Hematopoietic multipotent progenitor cell treated with erythropoietin and hydrocortisone succinate and interleukin-3 and kit ligand, for 4 days (in vitro differentiated cells): ENCODE measurements around the gene FYN.
"Not testable (repeated sequence)": the region's sequence is repeated elsewhere in the genome, so short reads cannot be mapped to it uniquely, and the experiment has no call there.

Source experiments
- DNase-seq: peaks from one replicate; pipeline ENCODE4 v3.0.0-alpha.2; 2015

Gene FYN

DNA sequence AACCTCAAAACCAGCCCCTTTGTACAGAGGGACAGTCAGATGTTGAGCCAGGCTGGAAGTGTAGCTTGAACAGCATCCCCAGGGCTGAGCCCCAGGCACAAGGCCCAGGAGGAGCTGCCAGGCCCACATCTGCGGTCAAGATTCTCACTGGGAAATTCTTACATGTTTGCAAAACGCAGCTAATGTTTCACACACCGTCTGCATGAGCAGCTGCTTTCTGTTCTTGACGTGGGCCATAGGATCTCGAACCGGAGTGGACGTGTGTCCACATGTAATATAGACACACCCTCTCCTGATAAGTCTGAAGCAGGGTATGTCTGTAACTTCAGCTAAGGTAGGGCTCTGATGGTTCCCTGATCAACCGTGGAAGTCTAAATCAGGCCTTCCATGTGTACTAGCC is 226.3 kb downstream of the FYN start:
- no peak for DNase-seq

DNA sequence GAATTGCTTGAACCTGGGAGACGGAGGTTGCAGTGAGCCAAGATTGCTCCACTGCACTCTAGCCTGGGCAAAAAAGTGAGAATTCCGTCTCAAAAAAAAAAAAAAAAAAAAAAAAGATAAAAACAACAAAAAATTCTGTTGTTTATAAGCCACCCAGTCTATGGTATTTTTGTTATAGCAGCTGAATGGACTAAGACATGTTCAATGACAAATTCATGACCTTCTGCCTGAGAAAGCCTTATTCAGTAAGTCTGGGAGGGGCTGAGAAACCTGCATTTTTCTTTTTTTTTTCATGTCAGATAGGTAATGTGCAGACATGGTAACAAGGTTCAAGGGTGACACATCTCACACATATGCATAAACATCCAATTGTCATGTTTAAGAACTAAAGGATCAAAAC is 227.2 kb downstream of the FYN start:
- DNase-seq = no peak

DNA sequence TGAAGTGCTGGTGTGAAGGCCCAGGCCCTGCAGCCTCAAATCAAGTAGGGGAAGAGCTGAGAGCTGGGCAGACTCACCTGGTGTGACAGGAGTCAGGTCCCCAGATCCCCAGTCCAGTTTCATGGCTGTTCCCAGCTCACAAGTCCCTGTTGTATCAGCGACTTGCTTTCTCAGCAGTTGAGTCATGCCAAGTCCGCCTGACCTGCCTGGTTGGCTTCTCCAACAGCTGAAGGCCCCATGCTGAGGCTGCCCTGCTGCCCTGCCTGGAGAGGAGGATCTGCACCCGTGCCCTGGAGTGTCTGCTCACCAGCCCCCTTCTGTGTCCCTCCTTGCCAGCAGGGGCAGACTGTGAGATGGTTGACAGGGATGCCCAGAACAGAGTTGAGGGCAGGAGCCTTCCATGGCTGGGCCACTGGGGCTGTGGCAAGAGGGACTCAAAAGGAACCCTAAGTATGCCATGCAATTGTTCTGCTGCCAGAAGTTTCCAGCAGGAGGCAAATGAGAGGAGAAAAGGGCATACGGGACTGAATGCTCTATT is 228.3 kb downstream of the FYN start:
- no peak for DNase-seq

DNA sequence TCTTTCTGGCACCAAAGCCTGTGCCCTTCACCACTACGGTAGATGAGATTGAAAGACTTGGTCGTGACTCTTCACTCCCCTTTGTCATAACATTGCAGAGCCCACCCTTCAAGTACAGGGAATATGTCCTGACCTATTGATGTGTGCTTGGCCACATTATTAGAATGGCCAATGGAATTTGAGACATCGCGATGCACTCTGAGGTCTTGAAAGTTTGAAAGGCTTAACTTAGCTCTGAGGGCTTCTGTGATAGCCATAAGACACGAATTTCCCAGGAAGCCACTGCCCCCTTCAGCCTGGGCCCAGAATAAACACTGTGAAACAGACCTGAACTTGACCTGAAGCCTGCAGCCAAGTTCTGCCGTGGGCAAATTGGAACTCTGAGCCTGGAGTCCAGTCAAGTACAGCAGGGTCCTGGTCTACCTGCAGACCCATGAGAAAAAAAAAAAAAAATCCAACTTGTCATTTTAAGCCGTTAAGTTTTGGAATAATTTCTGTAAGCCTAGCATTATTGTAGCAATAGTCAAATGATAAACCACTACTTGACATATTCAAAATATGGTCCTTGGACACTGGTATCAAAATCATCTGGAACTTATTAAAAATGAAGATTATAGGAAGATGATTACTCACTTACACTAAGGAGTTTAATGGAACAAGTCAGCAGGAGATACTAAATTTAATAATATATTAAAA is 230.6 kb downstream of the FYN start:
- DNase-seq = peak; percentile 83

DNA sequence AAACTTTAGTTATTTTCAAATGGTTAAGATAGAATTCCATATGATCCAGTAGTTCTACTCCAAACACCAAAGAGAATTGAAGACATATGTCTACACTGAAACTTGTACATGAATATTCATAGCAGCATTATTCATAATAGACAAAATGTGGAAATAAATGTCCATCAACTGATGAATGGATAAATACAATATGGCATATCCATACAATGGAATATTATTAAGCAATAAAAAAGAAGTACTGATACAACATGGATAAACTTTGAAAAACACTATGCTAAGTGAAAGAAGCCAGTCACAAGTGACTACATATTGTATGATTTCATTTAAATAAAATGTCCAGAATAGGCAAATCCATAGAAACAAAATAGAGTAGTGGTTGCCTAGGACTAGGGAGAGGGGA is 234.0 kb downstream of the FYN start:
- DNase-seq = no peak

DNA sequence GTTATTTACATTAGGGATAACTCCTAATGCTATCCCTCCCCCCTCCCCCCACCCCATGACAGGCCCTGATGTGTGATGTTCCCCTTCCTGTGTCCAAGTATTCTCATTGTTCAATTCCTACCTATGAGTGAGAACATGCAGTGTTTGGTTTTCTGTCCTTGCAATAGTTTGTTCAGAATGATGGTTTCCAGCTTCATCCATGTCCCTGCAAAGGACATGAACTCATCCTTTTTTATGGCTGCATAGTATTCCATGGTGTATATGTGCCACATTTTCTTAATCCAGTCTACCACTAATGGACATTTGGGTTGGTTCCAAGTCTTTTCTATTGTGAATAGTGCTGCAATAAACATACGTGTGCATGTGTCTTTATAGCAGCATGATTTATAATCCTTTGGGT is 238.3 kb downstream of the FYN start:
- DNase-seq = not testable (repeated sequence)

DNA sequence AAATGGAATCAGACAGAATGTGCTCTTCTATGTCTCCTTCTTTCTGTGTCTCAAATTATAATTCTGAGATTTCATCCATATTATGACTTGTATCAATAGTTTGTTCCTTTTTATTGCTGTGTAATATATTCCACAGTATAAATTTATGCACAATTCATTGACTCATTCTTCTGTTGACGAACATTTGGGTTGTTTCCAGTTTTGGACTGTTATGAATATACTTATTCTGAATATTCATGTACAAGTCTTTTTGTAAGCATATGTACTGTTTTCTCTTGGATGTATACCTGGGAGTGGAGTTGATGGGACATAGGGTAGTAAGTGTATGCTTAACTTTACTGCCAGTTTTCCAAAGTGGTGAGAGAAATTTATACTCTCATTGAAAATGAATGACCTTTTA is 239.4 kb downstream of the FYN start:
- no peak for DNase-seq

DNA sequence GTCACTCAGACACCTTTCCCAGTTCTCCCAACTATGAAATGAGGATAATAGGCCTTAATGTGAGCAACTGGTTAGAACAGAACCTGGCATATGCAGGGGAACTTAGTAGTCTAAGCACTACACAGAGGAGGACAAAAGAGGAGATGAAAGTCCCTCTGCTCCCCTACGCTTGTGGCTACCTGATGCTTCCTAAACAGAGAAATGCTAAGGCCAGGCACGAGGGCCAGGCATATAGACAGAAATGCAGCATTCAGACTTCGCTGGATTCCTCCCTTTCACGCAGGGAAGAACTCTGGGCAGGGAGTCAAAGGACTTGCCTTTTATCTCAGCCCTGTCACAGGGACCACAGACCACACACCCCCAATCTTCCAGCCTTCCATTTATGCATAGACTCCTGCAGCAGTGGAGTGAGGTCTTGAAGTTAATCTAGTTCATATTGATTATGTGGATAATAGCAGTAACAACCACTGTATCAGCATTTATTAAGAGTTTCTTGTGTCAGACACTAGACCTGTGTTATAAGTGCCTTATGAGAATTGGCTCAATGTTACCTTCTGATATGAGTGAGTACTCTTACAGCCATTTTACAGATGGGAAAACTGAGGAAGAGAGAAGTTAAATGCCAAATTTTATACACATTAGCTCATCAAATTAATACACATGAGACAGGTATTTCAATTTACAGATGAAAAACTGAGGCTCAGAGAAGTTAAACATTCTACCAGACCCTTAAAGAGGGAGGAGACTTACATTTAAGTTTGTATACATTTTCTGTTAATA is 240.6 kb downstream of the FYN start:
- DNase-seq = no peak

DNA sequence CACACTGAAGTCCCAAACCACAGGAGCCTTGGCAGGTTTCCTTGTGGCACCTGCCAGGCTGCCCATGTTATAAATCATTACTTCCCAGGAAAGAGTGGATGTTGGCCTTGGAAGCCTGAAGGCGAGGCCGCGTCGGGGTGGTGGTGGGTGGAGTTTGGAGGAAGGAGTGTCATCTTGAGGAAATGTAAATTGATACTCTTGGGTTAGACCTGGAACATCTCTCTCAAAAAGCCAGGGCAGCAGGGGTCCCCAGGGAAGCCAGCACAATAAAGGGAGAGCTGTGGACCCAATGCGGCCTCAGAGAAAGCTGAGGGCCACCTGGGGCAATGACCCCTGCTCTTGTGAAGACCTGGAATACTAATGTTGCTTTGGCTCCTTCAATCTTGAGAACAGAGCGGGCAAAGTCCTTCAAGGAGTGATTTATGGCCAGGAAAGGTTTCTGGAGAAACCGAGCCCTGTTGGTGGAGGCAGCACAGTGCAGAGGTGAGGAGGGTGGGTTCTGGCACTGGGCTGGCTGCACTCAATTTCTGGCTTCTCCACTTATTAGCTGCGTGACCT is 241.3 kb downstream of the FYN start:
- no peak for DNase-seq

DNA sequence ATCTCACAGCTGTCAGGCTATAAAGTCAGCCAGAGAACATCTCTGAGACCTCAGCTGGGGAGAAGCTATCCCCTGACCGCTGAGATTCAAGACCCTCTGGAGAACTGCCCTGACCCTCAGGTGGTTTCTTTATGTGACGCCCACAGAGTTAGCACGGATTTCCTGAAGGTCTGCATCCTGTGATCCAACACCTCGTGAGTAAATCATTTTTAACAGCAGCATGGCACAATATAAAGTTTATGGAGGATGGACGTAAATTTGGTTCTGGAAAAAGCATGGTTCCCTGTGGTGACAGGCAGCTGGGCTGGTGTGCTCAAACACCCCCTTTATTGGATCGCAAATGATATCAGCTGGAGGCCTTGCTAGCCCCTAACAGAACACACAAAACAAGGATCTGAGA is 242.2 kb downstream of the FYN start:
- no peak for DNase-seq

DNA sequence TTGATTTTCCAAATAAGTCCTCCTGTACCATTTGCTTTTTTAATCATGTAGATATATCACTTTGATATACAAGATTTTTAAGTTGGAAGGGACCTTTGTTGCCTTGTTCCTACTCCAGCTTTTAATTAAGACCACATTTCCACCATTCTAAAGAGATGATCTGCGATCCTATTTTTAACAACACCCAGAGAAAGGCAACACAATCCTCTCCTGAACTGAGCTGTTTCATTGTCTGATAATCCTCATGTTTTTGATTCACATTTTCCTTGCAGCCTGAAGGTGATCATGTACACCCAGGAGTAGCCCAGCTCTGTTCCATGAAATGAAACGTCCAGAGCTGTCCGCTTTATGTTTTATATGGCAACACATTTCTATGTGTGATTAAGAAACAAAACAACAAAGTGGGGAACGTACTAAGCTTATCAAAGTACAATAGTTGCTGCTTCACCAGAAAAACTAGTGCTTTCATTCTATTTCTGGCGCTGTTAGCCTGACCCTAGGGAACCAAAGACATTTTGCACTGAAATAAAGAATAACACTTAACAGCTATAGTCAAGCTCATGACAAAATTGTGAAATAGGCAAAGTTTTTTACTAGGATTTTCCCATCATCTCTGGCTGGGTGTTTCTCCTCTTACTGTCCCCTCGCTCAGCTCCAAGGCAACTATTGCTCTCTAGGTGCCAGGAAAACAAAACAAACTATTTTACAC is 245.0 kb downstream of the FYN start:
- no peak for DNase-seq

DNA sequence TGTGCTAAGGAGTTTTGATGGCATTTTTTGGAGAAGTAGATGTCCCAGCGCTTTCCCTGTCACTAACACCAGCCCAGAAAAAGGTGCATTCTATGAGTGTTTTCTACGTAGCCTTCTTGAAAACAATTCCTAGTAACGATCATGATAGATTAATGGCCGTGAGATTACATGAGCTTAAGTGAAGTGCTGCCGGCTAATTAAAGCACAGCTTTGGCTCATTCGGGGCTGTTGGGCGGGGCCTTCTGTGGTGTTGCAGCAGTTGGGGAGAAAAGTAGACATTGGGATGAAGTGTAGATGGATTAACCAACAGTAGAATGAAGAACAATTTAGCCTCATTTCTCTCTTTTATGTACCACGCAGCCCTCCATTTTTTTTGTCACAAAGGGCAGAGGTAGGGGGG is 246.8 kb downstream of the FYN start:
- no peak for DNase-seq

DNA sequence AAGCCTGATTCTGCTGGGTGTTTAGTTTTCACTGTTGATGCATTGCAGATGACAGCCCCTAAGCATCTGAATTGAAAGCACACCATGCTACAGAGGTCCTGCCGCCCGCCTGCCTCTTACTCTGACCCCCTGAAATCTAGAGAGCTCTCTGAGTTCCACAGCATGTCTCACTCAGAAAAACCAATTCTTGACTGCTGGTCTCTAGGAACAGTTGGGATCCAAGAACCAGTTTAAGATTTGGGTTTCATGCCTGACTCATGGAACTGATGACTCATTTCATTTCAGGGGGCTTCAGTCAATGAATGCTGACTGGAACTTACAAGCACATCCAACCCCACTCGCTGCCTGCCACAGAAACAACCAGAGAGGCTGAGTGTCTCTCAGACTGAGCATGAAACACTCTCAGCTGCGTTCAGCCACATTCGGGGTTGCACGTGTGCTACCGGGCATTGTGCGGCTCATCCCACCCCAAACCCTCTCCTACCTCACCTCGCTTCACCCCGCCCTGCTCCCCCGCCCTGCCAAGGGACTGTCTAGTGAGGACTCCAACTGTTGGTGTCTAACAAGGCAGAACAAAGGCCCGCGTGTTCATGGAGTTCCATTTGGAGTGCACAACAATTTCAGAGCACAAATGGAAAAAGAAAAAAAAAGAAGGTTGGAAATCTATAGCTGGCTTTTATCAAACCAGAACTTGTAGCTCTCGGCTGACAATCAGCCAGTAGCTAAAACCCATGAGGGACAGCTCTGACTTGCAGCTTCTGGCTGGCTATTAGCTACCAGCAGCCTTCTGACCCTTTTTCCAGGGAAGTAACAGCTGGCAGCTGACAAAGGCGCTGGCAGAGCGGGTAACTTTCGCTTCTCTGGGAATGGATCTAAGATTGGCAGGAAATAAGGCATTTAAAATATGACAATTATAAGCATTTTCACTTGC is 247.5 kb downstream of the FYN start:
- no peak for DNase-seq

DNA sequence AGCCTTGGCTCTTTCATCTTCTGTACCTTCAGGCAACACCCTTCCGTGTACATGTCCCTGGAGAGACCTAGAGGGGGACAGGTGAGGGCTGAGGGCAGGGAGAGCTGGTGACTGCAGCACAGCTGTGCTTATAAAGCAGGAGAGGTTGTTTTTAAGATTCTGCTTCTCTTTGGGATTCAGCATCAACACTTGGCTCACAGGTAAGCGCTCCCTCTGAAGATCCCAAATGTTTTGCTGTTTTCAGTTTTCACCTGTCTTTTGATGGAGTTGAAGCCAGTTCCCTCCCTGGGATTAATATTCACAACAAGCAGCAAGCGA is 248.2 kb downstream of the FYN start:
- DNase-seq = no peak

DNA sequence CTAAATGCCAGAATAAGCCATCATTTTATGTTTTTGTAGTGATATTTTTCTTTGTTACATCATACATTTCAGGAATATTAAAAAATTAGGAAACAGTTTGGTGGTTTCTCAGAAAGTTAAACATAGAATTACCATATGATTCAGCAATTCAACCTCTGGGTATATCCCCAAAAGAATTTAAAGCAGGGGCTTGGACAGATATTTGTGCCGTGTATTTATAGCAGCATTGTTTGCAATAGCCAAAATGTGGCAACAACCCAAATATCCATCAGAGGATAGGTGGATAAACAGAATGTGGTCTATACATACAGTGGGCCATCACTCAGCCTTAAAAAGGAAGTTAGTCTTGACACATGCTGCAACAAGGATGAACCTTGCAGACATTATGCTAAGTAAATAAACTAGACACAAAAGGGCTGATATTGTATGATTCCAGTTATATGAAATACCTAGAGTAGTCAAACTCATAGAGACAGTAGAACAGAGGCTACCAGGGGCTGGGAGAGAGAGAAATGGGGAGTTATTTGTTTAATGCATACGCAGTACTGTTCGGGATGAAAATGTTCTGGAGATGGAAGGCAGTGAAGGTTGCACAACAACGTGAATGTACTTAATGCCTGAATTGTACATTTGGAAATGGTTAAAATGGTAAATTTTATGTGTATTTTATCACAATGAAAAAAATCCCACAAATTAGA is 248.7 kb downstream of the FYN start:
- DNase-seq = peak; percentile 22

DNA sequence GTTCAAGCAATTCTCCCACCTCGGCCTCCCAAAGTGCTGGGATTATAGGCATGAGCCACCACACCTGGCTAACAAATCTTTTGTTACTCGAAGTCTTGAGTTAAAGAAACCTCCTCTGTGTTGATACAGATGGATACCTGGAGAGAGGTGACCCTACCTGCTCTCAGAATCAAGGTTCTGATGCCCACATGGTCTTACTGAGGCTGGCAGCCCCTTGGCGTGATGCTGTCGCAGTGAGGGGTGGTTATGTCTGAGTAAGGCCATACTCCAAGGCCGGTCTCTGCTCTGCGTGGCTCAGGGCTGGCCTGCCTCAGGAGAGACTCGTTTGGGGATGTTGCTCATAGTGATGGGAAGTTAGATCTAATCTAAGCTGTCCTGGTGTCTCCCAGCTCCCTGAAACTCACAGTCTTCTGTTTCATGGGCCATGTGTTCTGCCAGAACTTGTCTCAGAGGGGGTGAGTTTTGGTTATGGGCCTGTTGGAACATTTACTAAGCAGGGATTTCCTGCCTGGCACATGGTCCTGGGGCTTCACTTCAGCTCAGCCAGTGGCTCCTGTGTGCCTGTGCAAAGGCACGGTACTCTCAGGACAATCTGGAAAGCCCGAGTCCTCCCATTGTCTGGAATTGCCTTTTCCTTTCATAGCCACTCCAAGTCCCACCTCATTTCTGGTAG is 250.1 kb downstream of the FYN start:
- no peak for DNase-seq

DNA sequence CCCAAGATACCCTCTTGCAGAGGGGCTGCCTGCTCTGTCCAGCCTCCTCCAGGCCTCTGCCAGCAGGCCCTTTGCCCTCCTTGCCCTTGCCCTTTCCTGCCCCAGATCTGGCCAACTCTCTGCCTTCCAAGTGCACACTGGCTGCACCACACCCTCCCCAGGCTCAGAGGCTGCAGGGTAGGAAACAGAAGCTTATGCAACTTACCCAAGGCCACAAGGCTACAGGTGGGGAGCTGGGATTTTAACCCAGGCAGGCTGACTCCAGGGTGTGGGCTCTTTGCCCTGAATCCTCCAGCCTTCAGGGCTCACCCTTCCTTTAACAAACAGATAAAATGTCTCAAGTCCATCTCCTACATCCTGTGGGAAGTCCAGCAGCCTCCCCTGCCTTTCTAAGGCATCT is 253.1 kb downstream of the FYN start:
- DNase-seq = no peak

DNA sequence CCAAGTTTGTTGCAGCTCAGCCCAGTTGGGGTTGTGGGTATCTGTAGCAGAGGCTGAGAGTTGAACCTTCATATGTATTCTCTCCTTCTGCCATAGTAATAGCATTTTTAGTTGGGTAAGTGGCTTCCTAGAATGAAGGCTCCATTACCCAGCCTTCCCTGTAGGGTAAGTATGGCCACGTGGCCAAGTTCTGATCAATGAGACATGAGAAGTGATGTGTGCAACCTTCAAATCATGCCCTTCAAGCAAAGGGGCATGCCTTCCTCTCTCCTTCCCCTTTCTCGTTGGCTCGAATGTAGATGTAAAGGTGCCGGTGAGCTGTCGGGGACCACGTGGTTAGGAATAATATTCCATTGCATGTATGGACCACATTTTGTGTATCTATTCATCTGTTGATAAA is 254.8 kb downstream of the FYN start:
- no peak for DNase-seq

DNA sequence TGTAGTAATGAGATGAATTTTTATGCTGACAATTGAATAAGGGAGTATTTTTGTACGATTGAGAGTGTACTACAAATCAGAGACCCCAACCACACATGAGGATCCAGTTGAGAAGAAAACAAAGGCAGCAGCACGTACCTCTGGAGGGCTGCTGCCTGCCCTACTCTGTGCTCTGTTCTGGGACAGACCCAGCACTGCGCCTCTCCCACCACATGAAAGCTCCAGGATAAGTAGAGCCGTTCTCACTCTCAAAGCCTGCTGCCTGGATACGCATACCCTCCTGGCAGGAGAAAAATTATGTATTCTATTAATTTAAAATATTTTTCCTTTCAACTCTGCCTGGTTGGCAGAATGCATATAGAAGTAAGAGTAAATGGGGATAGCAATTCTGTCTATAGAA is 256.1 kb downstream of the FYN start:
- no peak for DNase-seq

DNA sequence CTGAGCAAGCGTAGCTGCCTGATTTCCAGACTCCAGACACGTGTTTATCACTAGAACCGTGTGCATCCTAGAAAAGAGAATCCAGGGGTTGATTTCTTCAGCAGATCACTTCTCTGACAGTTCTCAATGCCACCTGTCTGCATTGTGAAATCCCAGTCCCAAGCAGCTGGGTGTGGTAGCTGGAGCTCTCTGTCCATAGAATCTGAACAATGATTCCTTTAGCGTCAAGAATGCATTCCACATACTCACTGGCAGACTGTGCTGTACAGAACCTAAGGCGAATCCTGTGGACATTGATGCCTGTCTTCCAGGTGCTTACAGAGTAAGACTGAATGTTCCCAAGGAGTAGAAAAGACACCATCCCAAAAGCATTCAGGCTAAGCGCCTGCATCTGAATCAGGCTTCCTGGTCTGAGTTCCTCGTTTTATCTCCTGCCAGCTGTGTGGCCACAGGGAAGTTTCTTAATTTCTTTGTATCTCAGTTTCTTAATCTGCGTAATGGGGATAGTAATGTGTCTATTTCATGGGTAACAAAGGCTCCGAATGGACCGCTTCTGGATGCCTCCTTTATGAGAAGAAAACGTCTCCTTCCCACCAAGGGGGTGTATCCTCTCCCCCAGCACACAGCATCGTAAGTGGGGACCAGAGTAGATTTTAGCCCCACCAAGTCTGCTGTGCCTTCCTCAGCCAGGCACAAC is 257.2 kb downstream of the FYN start:
- DNase-seq = no peak
